OCI-LY1 (cell line): ENCODE data around the gene SMYD3.

Experiments
- H2AFZ ChIP-seq: fragments of 200-600 bp; sonication (generic), shearing (Covaris generic); 2 replicates; pipeline ENCODE4 v1.6.0; 2014; ENCODE audit warnings: antibody characterized with exemption, mild to moderate bottlenecking, low read length
- H3F3A ChIP-seq: fragments of 200-600 bp; sonication (generic), shearing (Covaris generic); 2 replicates; pipeline ENCODE4 v1.6.0; 2014; ENCODE audit warnings: mild to moderate bottlenecking, antibody characterized with exemption, low read length, moderate library complexity; ENCODE audit not compliant: insufficient read depth
- H3K27ac ChIP-seq: fragments of 200-600 bp; sonication (generic); 2 replicates; pipeline ENCODE4 v1.5.1; 2014; ENCODE audit warnings: low read length, mixed run types, mild to moderate bottlenecking, low read depth; ENCODE audit not compliant: poor library complexity, severe bottlenecking
- H3K27me3 ChIP-seq: fragments of 200-600 bp; sonication (generic); 2 replicates; pipeline ENCODE4 v1.6.0; 2014; ENCODE audit warnings: antibody characterized with exemption, mild to moderate bottlenecking, low read length, moderate library complexity; ENCODE audit not compliant: insufficient read depth
- H3K36me3 ChIP-seq: fragments of 200-600 bp; sonication (generic); 2 replicates; pipeline ENCODE4 v1.6.1; 2014; ENCODE audit warnings: mild to moderate bottlenecking, antibody characterized with exemption, low read length, moderate library complexity, mixed read lengths; ENCODE audit not compliant: insufficient read depth
- H3K4me1 ChIP-seq: fragments of 200-600 bp; sonication (generic); 2 replicates; pipeline ENCODE4 v1.5.1; 2014; ENCODE audit warnings: mild to moderate bottlenecking, low read length, moderate library complexity; ENCODE audit not compliant: insufficient read depth, severe bottlenecking
- H3K4me2 ChIP-seq: fragments of 200-600 bp; sonication (generic), shearing (Covaris generic); 2 replicates; pipeline ENCODE4 v1.6.1; 2014; ENCODE audit warnings: low read length
- H3K4me3 ChIP-seq: fragments of 200-600 bp; sonication (generic); 2 replicates; pipeline ENCODE4 v1.5.1; 2014; ENCODE audit warnings: low read length, low read depth, mild to moderate bottlenecking, mixed read lengths; ENCODE audit not compliant: poor library complexity, severe bottlenecking
- H3K79me2 ChIP-seq: fragments of 200-600 bp; shearing (Covaris generic); 2 replicates; pipeline ENCODE4 v1.6.1; 2016; ENCODE audit warnings: mixed run types, low read length, mixed read lengths; ENCODE audit not compliant: insufficient read depth
- H3K9ac ChIP-seq: fragments of 200-600 bp; sonication (generic), shearing (Covaris generic); 2 replicates; pipeline ENCODE4 v1.6.1; 2014; ENCODE audit warnings: mild to moderate bottlenecking, low read length, mixed read lengths
- H3K9me2 ChIP-seq: fragments of 200-600 bp; sonication (generic), shearing (Covaris generic); 2 replicates; pipeline ENCODE4 v1.6.1; 2014; ENCODE audit warnings: low read depth, mild to moderate bottlenecking, low read length, mixed read lengths
- H3K9me3 ChIP-seq: fragments of 200-600 bp; shearing (Covaris generic); 2 replicates; pipeline ENCODE4 v1.6.1; 2014; ENCODE audit warnings: low read length, mixed read lengths
- H4K20me1 ChIP-seq: fragments of 200-600 bp; sonication (generic), shearing (Covaris generic); 2 replicates; pipeline ENCODE4 v1.6.0; 2016; ENCODE audit warnings: mild to moderate bottlenecking, low read length; ENCODE audit not compliant: insufficient read depth
- CTCF ChIP-seq: fragments of 200-600 bp; sonication (generic), shearing (Covaris generic); IDR thresholded peaks from 2 replicates; pipeline ENCODE4 v1.5.1; 2017; ENCODE audit warnings: mild to moderate bottlenecking, antibody characterized with exemption, low read length, moderate library complexity, mixed read lengths
- EZH2 ChIP-seq: fragments of 200-600 bp; sonication (generic), shearing (Covaris generic); IDR thresholded peaks from 2 replicates; pipeline ENCODE4 v1.8.0; 2017; ENCODE audit warnings: borderline replicate concordance, mixed run types, mild to moderate bottlenecking, antibody characterized with exemption, low read length, moderate library complexity, mixed read lengths

The SMYD3 gene

GRCh38 chr1:246151796-246152434, 355.2 kb downstream of the SMYD3 start:
- no peak overlapping the region for H3K4me3 ChIP-seq
- TF ChIP-seq EZH2, result no peak
- no peak for TF ChIP-seq CTCF
- no peaks in the 10 kb centered on the region for H3F3A ChIP-seq
- H3K36me3 ChIP-seq, result peaks cover 9% of the 10 kb centered on the region
- no peak overlapping the region for H3K27ac ChIP-seq
- H2AFZ ChIP-seq, result no peak overlapping the region
- no peaks in the 10 kb centered on the region for H3K27me3 ChIP-seq
- no peaks in the 10 kb centered on the region for H3K9me2 ChIP-seq
- no peaks in the 10 kb centered on the region for H3K79me2 ChIP-seq
- H3K4me1 ChIP-seq, result no peaks in the 10 kb centered on the region
- no peaks in the 10 kb centered on the region for H4K20me1 ChIP-seq
- peaks cover 12% of the 10 kb centered on the region for H3K9me3 ChIP-seq
- H3K4me2 ChIP-seq, result no peak overlapping the region
- H3K9ac ChIP-seq, result no peak overlapping the region

GRCh38 chr1:246149543-246149942, 357.5 kb downstream of the SMYD3 start:
- no peak for TF ChIP-seq CTCF
- TF ChIP-seq EZH2, result no peak
- Histone ChIP-seq H3K9me2 (no peaks in the 10 kb centered on the region), H3K27ac (no peak overlapping the region), H3K27me3 (no peaks in the 10 kb centered on the region), H4K20me1 (no peaks in the 10 kb centered on the region), H3K36me3 (peaks cover 9% of the 10 kb centered on the region), H2AFZ (no peak overlapping the region), H3K4me1 (no peaks in the 10 kb centered on the region), H3F3A (no peaks in the 10 kb centered on the region), H3K4me2 (no peak overlapping the region), H3K9me3 (peaks cover 12% of the 10 kb centered on the region), H3K4me3 (no peak overlapping the region), H3K79me2 (no peaks in the 10 kb centered on the region), H3K9ac (no peak overlapping the region)

DNA sequence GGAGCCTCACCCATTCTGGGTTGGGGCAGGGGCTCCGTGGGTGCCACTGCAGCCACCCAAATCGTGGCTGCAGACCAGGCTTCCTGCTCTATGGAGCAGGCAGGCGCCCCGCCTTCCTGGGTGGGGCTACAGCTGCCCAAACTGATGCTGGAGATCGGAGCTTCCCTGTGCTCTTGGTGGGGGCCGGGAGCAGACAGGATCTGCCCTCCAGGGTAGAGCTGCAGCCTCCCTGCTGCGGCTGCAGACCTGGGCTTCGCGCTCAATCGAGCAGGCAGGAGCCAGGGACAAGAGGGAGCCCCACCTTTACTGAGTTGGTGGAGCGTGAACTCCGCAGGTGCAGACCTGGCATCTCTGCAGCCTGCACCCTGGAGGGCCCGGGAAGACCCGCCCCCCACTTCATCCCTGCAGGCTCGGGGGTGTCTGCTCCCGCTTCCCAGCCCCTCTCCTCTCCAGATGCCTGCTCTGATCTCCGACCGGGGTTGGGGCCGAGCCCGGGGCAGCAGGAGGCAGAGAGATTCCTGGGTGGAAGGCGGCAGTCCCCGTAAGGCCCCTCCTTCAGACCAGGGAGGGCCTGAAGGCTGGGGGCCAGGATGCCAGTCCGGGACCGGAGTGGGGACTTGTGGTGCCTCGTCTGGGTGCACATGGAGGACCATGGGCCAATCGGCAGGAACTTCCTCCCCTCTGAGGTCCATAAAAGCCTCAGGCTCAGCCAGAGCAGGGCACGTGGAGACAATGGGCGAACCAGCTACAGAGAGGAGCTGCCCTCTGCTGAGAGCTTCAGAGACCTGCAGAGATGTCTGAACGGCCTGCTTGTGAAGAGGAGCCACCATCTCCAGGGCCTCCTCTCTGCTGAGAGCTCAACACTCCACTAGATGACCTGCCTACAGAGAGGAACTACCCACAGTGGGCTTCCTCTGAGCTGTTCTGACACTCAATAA, 359.3 kb downstream of the SMYD3 start:
- Histone ChIP-seq H3K27ac (no peak overlapping the region), H3K4me3 (no peak overlapping the region), H3K4me2 (no peak overlapping the region), H2AFZ (no peak overlapping the region), H3F3A (no peaks in the 10 kb centered on the region), H3K36me3 (peaks cover 9% of the 10 kb centered on the region), H3K79me2 (no peaks in the 10 kb centered on the region), H3K9me3 (peaks cover 12% of the 10 kb centered on the region), H4K20me1 (no peaks in the 10 kb centered on the region), H3K9ac (no peak overlapping the region), H3K4me1 (no peaks in the 10 kb centered on the region), H3K27me3 (no peaks in the 10 kb centered on the region), H3K9me2 (no peaks in the 10 kb centered on the region)
- TF ChIP-seq CTCF (no peak), EZH2 (no peak)
